Large intestine (tissue), 3 donors: ENCODE measurements around the gene PSMD13. TPM values are rescaled to one million over a fixed set of nuclear protein-coding genes. Genes with fewer than 3 reads are reported as not detected.
"Not testable (repeated sequence)": the region's sequence is repeated elsewhere in the genome, so short reads cannot be mapped to it uniquely, and the experiment has no call there.

ENCODE experiments used
- DNase-seq, 2 donors: peaks; one replicate each; pipeline versions ENCODE4 v3.0.0 to v3.0.0-alpha.2; 2013
- H3K27ac ChIP-seq: one replicate; pipeline ENCODE4 v1.5.1; 2013; ENCODE audit warnings: low read length
- H3K27me3 ChIP-seq: 2 replicates; pipeline ENCODE4 v1.6.1; 2013; ENCODE audit warnings: low read length; ENCODE audit not compliant: control insufficient read depth, insufficient read depth
- H3K36me3 ChIP-seq: 2 replicates; pipeline ENCODE4 v1.6.1; 2013; ENCODE audit warnings: low read length; ENCODE audit not compliant: control insufficient read depth, insufficient read depth
- H3K4me1 ChIP-seq: one replicate; pipeline ENCODE4 v1.6.1; 2013; ENCODE audit warnings: low read length; ENCODE audit not compliant: control insufficient read depth, insufficient read depth
- H3K4me3 ChIP-seq: one replicate; pipeline ENCODE4 v1.5.1; 2013; ENCODE audit warnings: low read length
- H3K9me3 ChIP-seq: one replicate; pipeline ENCODE4 v1.6.1; 2013; ENCODE audit warnings: mild to moderate bottlenecking, low read depth, low read length, moderate library complexity; ENCODE audit not compliant: control insufficient read depth
- WGBS: methylation state at CpG from one replicate; pipeline ENCODE4 v1.1.5; 2013; ENCODE audit warnings: low lambda C conversion rate; ENCODE audit not compliant: insufficient coverage; 5-methylcytosine and 5-hydroxymethylcytosine counted together
- polyA plus RNA-seq: library from polyadenylated mRNA; unstranded; fragments of 120-200 nt; gene quantifications from one replicate; pipeline ENCODE4 v1.2.1, GENCODE V29; 2013

Gene PSMD13
- polyA plus RNA-seq, 1 donor = 107 TPM

DNA sequence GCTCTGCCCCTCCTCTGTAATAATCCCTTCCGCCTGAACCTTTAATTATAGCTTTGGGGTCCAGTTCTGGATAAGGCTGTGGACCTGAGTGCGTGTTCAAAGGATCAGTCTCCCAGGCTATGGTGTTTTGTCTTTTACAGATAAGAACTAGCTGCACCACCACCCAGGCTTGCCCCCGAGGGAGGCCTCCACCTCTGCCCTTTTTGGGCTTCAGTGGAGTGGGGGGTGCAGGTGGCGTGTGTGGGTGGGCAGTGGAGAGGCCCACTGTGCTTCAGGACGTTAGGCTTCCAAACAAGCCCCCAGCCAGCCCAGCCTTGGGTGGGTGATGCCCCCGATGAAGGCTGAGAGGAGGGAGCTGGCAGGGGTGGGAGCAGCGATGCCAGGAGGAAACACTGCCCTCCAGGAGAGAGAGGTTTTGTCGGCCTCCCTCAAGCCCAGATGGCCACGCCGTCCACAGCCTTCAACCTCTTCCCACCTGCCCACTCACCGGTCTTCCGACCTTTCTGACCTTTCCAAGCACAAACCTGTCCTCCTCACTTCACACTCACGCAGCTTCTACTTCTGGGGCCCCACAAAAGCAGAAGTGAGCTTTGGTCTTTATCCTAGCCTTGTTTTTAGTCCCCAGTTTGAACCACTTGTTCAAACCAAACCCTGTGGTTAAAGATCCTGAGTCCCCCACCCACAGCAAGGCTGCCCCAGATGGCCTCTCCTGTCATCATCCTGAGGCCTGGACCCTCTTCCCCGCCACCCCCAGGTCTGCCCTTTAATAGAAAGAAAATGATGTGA lies 20.4 kb downstream of the PSMD13 start:
- WGBS = 74% methylated on average over 3 of the region's 14 CpGs
- H3K27ac ChIP-seq = no peak overlapping the region

DNA sequence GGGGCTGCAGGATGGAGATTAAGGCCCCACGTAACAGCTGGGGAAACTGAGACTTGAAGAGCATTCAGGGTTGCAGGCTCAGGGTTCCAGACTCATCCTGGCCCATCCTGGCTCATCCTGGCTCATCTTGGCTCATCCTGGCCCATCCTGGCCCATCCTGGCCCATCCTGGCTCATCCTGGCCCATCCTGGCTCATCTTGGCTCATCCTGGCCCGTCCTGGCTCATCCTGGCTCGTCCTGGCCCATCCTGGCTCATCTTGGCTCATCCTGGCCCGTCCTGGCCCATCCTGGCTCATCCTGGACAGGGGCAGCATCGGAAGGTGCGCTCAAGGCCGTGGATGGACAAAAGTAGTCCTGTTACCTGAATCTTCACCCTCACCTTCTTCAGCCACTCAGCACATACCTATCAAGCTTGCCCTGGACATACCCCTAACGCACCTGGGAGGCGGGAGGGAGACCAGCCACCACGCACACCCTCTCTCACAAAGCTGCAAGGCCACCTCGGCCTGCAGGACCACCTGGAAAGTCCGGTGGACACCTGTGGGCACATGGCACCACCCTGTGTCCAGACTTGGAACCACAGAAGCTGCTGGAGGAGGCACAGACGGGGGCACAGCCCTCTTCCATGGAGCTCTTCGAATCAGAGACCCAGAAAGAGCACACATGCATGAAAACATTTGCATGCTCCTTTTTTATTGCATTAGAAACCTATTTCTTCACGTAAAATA lies 21.2 kb downstream of the PSMD13 start:
- no peaks in the 10 kb centered on the region for H3K27me3 ChIP-seq
- peaks cover 11% of the 10 kb centered on the region for H3K36me3 ChIP-seq
- H3K27ac ChIP-seq = no peak overlapping the region
- no peak overlapping the region for H3K4me3 ChIP-seq
- no peaks in the 10 kb centered on the region for H3K4me1 ChIP-seq
- no peak for DNase-seq
- H3K9me3 ChIP-seq = no peaks in the 10 kb centered on the region
- no CpG with 5 or more reads among the region's 15 CpGs for WGBS

More for the DNA sequence above, 20.4 kb downstream of the PSMD13 start:
- Histone ChIP-seq H3K36me3 (peaks cover 19% of the 10 kb centered on the region), H3K4me3 (no peak overlapping the region), H3K9me3 (no peaks in the 10 kb centered on the region), H3K4me1 (no peaks in the 10 kb centered on the region), H3K27me3 (no peaks in the 10 kb centered on the region)
- DNase-seq = no peak

DNA sequence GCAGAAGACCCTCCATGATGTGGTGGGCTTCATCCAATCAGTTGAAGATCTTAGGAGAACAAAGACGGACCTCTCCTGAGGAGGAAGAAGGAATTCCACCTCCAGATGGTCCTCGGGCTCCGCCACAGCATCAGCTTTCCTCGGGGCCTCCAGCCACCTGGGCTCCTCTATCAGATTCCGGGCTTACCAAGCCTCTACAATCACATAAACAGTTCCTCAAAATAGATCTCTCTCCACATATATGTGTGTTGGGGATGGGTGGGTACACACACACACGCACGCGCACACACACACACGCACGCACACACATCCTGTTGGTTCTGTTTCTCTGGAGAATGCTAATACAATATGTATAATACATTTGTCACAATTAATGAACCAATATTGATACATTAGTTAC lies 22.6 kb downstream of the PSMD13 start:
- H3K4me3 ChIP-seq = no peak overlapping the region

DNA sequence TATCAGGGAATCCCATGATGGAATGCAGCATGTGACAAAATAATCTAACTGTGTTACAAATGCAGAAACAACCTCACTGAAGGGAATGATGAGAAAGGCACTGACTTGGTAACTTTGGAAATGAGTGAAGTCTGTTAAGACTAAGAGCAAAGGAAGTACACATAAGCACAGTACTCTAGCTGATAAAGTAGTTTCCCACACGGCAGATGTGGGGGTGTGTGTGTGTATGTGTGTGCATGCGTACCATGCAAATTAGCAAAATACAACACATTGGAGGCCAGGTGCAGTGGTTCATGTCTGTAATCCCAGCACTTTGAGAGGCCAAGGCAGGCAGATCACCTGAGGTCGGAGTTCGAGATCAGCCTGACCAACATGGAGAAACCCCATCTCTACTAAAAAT lies 24.8 kb downstream of the PSMD13 start:
- H3K27ac ChIP-seq = no peak overlapping the region
- no CpG with 5 or more reads among the region's 4 CpGs for WGBS
- no peaks in the 10 kb centered on the region for H3K36me3 ChIP-seq
- no peak overlapping the region for H3K4me3 ChIP-seq
- DNase-seq = no peak
- H3K9me3 ChIP-seq = peaks cover 4% of the 10 kb centered on the region
- H3K4me1 ChIP-seq = no peaks in the 10 kb centered on the region
- H3K27me3 ChIP-seq = no peaks in the 10 kb centered on the region

More for the DNA sequence above, 22.6 kb downstream of the PSMD13 start:
- Histone ChIP-seq H3K27ac (no peak overlapping the region), H3K9me3 (no peaks in the 10 kb centered on the region), H3K27me3 (no peaks in the 10 kb centered on the region), H3K4me1 (no peaks in the 10 kb centered on the region), H3K36me3 (no peaks in the 10 kb centered on the region)
- no CpG with 5 or more reads among the region's 10 CpGs for WGBS
- DNase-seq = no peak

DNA sequence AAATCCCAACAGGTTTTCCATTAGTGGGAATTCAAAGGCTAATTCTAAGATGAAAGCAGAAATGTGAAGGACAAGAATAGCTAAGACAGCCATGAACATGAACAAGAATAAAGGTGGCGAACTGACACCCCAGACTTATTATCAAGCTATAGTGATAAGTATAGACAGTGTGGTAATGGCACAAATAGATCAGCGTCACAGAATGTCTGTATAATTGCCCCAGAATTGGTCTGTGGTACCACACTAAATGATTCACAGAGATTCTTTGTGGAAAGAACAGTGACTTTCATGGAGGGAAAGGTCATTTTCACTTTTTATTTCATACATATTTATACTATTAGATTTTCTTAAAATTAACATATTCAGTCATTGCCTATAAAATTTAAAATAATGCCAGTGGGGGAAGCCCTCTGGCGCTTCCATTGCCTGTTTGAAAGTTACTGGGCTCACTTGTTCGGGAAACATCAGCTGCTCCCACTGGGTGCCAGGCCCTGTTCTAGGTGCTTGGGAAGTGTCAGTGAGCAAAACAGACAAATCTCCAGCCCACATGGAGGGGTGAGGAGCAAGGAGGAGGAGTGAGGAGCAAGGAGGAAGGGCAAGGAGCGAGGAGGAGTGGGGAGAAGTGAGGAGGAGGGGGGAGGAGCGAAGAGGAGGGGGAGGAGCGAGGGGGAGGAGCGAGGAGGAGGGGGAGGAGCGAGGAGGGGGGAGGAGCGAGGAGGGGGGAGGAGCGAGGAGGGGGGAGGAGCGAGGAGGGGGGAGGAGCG lies 30.1 kb downstream of the PSMD13 start:
- peaks cover 16% of the 10 kb centered on the region for H3K4me1 ChIP-seq
- H3K9me3 ChIP-seq = peaks cover 8% of the 10 kb centered on the region
- WGBS = 100% methylated on average over 1 of the region's 13 CpGs
- no peak for DNase-seq
- H3K27ac ChIP-seq = no peak overlapping the region
- H3K4me3 ChIP-seq = no peak overlapping the region
- H3K27me3 ChIP-seq = no peaks in the 10 kb centered on the region
- H3K36me3 ChIP-seq = no peaks in the 10 kb centered on the region

DNA sequence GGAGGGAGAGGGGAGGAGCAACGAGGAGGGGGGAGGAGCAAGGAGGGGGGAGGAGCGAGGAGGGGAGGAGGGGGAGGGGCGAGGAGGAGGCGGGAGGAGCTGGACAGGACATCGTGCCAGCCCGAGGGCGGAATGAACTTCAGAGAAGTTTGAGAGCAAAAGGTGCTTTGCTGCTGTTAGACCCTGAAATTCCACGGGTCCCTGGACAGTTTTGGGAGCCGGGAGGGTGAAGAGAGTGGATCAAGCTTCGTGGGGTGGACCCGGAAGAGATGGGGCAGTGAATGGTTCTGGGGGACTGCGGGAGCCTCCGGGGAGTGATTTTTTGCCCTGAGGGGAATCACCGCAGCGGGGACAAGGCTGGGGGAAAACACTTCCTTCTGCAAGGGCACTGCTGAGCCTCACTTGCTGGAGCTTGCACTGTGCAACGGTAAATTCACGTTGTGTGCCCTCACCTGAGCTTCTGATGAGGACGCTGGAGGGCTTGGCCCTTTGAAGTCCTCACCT lies 30.8 kb downstream of the PSMD13 start:
- Histone ChIP-seq H3K4me1 (peaks cover 23% of the 10 kb centered on the region), H3K27ac (no peak overlapping the region), H3K27me3 (no peaks in the 10 kb centered on the region), H3K36me3 (no peaks in the 10 kb centered on the region), H3K9me3 (peaks cover 10% of the 10 kb centered on the region), H3K4me3 (no peak overlapping the region)
- no CpG with 5 or more reads among the region's 18 CpGs for WGBS
- no peak for DNase-seq

DNA sequence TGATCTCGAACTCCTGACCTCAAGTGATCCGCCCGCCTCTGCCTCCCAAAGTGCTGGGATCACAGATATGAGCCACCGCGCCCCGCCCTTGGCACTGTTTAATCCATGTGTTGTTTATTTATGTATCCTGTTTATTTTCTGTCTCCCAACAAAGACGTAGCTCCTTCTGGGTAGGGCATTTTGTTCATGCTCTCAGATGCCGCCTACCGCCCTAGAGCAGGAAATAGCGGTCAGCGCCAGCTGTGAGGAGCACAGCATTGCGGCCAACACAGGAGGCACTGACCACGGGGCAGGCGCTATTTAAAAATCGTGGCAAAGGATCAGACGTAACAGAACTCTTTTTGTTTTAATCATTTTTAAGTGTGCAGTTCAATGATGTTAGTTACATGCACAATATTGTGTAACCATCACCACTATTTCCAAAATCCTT lies 32.0 kb downstream of the PSMD13 start:
- WGBS = 88% methylated on average over 3 of the region's 16 CpGs
- not testable (repeated sequence) for H3K27me3 ChIP-seq, DNase-seq, H3K4me3 ChIP-seq, H3K27ac ChIP-seq, H3K36me3 ChIP-seq
- Histone ChIP-seq H3K9me3 (peaks cover 13% of the 10 kb centered on the region), H3K4me1 (peaks cover 31% of the 10 kb centered on the region)

DNA sequence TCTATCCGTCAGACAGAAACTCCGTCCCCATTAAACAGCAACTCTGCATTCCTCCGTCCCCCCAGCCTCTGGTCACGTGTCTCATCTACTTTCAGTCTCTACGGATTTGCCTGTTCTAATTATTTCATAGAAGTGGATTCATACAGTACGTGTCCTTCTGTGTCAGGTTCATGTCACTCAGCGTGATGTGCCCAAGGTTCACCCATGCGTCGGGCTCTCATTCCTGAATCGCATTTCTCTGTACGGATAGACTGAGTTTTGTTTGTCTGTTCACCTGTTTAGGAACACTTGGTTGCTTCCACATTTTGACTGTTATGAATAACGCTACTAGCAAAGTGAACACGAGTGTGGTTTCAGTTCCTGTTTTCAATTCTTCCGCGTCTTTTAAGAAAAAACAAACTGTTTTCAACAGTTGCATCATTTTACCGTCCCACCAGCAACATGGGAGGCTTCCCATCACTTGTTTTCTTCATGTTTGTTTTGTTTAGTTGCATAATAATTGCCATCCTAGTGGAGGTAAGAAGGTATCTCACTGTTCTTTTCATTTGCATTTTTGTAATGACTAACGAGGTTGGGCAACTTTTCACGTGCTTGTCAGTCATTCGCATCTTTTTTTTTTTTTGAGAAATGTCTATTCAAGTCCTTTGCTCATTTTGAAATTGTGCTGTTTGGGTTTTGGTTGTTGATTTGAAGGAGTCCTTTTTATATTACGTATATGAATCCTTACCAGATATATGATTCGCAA lies 32.5 kb downstream of the PSMD13 start:
- Histone ChIP-seq H3K4me3 (no peak overlapping the region), H3K27me3 (no peaks in the 10 kb centered on the region), H3K36me3 (no peaks in the 10 kb centered on the region), H3K27ac (no peak overlapping the region), H3K4me1 (peaks cover 31% of the 10 kb centered on the region), H3K9me3 (peaks cover 13% of the 10 kb centered on the region)
- no peak for DNase-seq
- WGBS = 97% methylated on average over 5 of the region's 21 CpGs

DNA sequence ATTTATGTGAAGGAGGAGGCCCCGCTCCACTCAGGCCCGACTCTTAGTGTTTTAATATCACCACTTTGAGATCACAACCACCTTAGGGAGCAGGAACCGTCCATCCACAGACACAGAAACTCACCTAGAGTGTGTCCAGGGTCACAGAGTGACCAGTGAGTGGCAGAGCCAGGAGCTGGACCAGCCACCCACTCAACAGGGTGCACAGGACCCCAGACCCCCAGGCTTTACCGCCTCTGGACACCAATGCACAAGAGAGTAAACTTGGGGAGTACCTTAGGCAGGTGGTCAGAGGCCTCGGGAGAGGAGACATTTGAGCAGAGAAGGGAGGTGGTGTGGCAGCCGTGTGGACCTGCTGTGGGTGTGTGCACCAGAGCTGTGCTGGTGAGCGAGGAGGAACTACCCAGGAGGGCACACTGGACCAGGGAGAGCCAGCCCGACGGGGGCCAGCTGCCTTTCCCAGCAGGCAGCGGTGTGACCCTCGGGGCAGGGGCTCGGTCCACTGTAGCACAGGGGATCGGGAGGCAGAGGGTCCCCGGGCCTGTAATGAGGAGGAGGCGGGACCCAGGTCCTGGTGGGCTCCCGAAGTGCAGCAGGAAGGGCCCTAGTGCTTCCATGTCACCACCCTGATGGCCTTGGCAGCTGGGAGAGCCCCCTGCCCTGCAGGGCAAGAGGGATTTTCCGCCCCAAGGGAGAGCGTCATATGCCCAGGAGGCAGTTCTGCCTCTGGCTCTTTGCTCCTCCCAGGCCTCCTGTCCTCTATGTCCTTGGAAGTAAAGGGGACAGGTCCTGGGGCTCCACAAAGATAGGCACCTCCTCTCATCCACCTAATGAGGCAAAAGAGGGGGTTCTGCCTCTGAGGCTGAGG lies 33.9 kb downstream of the PSMD13 start:
- peaks cover 13% of the 10 kb centered on the region for H3K9me3 ChIP-seq
- peak in 1 of 2 donors; percentile 65 for DNase-seq
- peak overlapping the region; percentile 98 for H3K27ac ChIP-seq
- no peak overlapping the region for H3K4me3 ChIP-seq
- no peaks in the 10 kb centered on the region for H3K27me3 ChIP-seq
- H3K36me3 ChIP-seq = no peaks in the 10 kb centered on the region
- no CpG with 5 or more reads among the region's 18 CpGs for WGBS
- H3K4me1 ChIP-seq = peaks cover 33% of the 10 kb centered on the region
